Measurements from ENCODE around the gene AUH.

DNA sequence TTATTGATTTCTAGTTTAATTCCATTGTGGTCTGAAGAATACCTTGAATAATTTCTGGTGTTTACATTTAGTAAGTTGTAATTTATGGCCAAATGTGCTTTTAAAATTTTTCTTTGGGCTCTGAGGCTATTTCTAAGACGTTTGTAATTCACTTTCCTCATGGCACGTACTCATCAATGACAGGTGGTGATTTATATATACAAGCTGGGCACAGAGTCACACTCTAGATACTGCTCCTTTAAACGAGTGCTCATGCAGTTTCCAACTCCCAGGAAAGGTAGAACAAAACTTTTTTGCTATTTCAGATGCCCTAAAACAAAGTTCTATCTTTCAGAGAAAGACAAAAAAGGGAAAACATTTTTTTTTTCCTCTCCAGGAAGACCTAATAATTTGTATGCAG, 146.9 kb downstream of the AUH start:
- TF ChIP-seq CTCF (IDR thresholded peaks at IDR 0.05 in 4 of 5, conservative IDR thresholded peaks at IDR 0.05 in 1 of 5) (no peak), POLR2A (IDR thresholded peaks at IDR 0.05) (no peak)
